K562 (cell line): ENCODE measurements around the gene GLT8D2. TPM values are rescaled to one million over a fixed set of nuclear protein-coding genes. Genes with fewer than 3 reads are reported as not detected.
A peak's percentile ranks its signal among the peaks of the same experiment; 100 is the strongest.

Experiments used
- HEY1 ChIP-seq: fragments of 250-450 bp; sonication (Bioruptor Pico); IDR thresholded peaks from 2 replicates; pipeline ENCODE4 v1.5.0; 2020; ENCODE audit warnings: mild to moderate bottlenecking, moderate library complexity, borderline replicate concordance
- HOMEZ ChIP-seq: fragments of 250-450 bp; sonication (Bioruptor Pico); IDR thresholded peaks from 2 replicates; pipeline ENCODE4 v1.4.0; 2020; ENCODE audit warnings: mild to moderate bottlenecking, moderate library complexity
- MCM3 ChIP-seq: fragments of 450-650 bp; IDR thresholded peaks from 2 replicates; pipeline ENCODE4 v1.6.1; 2016
- MTF1 ChIP-seq: fragments of 250-450 bp; sonication (Bioruptor Pico); IDR thresholded peaks from 2 replicates; pipeline ENCODE4 v1.9.0; 2021; ENCODE audit warnings: moderate library complexity, mild to moderate bottlenecking, inconsistent platforms, borderline replicate concordance
- MYNN ChIP-seq, 2 experiments: sonication (generic); formaldehyde crosslinking in 1 of 2; IDR thresholded peaks; 2 replicates each; pipeline versions ENCODE4 v1.5.0 to v1.6.1; 2016 to 2020; ENCODE audit warnings: antibody characterized with exemption in 1 of 2, missing genetic modification reagents in 1 of 2
- NFE2 ChIP-seq: IDR thresholded peaks from 2 replicates; pipeline ENCODE4 v1.6.1; 2014; ENCODE audit warnings: antibody characterized with exemption, low read depth
- SETDB1 ChIP-seq: IDR thresholded peaks from one replicate; pipeline ENCODE4 v1.6.1; 2012; ENCODE audit warnings: low read length, control low read depth, inconsistent platforms
- SMC3 ChIP-seq: conservative IDR thresholded peaks from 2 replicates; pipeline ENCODE4 v1.6.1; 2011; ENCODE audit warnings: low read depth, low read length, improper control_type of control experiment; ENCODE audit not compliant: insufficient read depth
- SP1 ChIP-seq: sonication (generic); formaldehyde crosslinking; IDR thresholded peaks from 2 replicates; pipeline ENCODE4 v1.8.1; 2022; ENCODE audit warnings: mild to moderate bottlenecking, missing genetic modification reagents
- ZBTB11 ChIP-seq, 3 experiments: fragments of 200-800 bp in 1 of 3; fragments of 250-450 bp in 1 of 3; fragments of 450-650 bp in 1 of 3; sonication (Bioruptor Pico) in 1 of 3; sonication (Bioruptor generic) in 1 of 3; formaldehyde crosslinking in 1 of 3; IDR thresholded peaks; 2 replicates each; pipeline versions ENCODE4 v1.6.1 to v1.8.0; 2016 to 2022; ENCODE audit warnings: mild to moderate bottlenecking in 2 of 3, missing genetic modification characterization in 2 of 3, missing compliant biosample characterization in 1 of 3, moderate library complexity in 1 of 3
- ZC3H8 ChIP-seq: fragments of 450-650 bp; IDR thresholded peaks from 2 replicates; pipeline ENCODE4 v1.6.1; 2017
- ZNF41 ChIP-seq: fragments of 250-450 bp; sonication (Bioruptor Pico); conservative IDR thresholded peaks from 2 replicates; pipeline ENCODE4 v1.4.0; 2020; ENCODE audit warnings: mild to moderate bottlenecking
- ZNF449 ChIP-seq: fragments of 250-450 bp; sonication (Bioruptor Pico); IDR thresholded peaks from 2 replicates; pipeline ENCODE4 v1.8.0; 2022; ENCODE audit warnings: moderate library complexity, mild to moderate bottlenecking, inconsistent platforms
- polyA plus RNA-seq, 8 experiments: library from polyadenylated mRNA; depleted of rRNA in 4 of 8; stranded (reverse) in 5 of 8; unstranded in 3 of 8; fragments of >200 nt; fragmentation: Nextera tagmentation in 2 of 8; fragmentation: Illumina TruSeq in 1 of 8; extraction: Ambion mirVana in 2 of 8; extraction: Trizol in 1 of 8; gene quantifications; 2 replicates each; pipeline versions ENCODE4 v1.2.1 to v1.2.3, GENCODE V29; 2011 to 2014; ENCODE audit warnings: inconsistent platforms in 1 of 8, missing spikeins in 1 of 8
- total RNA-seq, 7 experiments: library from RNA; depleted of rRNA in 6 of 7; stranded (reverse); fragments of >200 nt in 6 of 7; fragmentation: Illumina TruSeq in 2 of 7; extraction: Trizol in 2 of 7; gene quantifications; 2 replicates each; pipeline versions ENCODE4 v1.2.1 to v1.2.3, GENCODE V29; 2011 to 2021; ENCODE audit warnings: low replicate concordance in 1 of 7
- TF ChIP-seq, protein P1 (sequence below), 2 experiments: fragments of 450-650 bp in 1 of 2; IDR thresholded peaks; 2 replicates each; pipeline ENCODE4 v1.6.1; 2011 to 2017; ENCODE audit warnings: low read depth in 2 of 2, antibody characterized with exemption in 1 of 2, borderline replicate concordance in 1 of 2, low read length in 1 of 2, mild to moderate bottlenecking in 1 of 2, mixed read lengths in 1 of 2; ENCODE audit not compliant: control insufficient read depth in 1 of 2

GLT8D2 gene
- total and polyA plus RNA-seq, 9 of the 15 experiments (the other 6 are each of a cell fraction or from before 2014, with no cell fraction given) = 0.18 to 0.27 (median 0.18) TPM; not detected in 6

GRCh38 chr12:103965590-103966504 is 84.1 kb downstream of the GLT8D2 start, which contains the start of gene TDG (continued):
- TF ChIP-seq ZNF449 = no peak
- TF ChIP-seq, protein P1, sequence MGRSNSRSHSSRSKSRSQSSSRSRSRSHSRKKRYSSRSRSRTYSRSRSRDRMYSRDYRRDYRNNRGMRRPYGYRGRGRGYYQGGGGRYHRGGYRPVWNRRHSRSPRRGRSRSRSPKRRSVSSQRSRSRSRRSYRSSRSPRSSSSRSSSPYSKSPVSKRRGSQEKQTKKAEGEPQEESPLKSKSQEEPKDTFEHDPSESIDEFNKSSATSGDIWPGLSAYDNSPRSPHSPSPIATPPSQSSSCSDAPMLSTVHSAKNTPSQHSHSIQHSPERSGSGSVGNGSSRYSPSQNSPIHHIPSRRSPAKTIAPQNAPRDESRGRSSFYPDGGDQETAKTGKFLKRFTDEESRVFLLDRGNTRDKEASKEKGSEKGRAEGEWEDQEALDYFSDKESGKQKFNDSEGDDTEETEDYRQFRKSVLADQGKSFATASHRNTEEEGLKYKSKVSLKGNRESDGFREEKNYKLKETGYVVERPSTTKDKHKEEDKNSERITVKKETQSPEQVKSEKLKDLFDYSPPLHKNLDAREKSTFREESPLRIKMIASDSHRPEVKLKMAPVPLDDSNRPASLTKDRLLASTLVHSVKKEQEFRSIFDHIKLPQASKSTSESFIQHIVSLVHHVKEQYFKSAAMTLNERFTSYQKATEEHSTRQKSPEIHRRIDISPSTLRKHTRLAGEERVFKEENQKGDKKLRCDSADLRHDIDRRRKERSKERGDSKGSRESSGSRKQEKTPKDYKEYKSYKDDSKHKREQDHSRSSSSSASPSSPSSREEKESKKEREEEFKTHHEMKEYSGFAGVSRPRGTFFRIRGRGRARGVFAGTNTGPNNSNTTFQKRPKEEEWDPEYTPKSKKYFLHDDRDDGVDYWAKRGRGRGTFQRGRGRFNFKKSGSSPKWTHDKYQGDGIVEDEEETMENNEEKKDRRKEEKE (IDR thresholded peaks at IDR 0.05; ENCODE audit: borderline replicate concordance in 1 of 2, control insufficient read depth in 1 of 2, low read depth in 2 of 2, low read length in 1 of 2) = no peak
- no peak for TF ChIP-seq ZNF41 (CRISPR knock-in tag)
- TF ChIP-seq SETDB1 = no peak
- TF ChIP-seq ZBTB11 (CRISPR knock-in tag; IDR thresholded peaks at IDR 0.05) = peak; percentile 91 to 99 (median 97)
- TF ChIP-seq MCM3 = no peak
- no peak for TF ChIP-seq HOMEZ (CRISPR knock-in tag)
- no peak for TF ChIP-seq SMC3
- peak; percentile 76; the same call in 1 of the 2 replicates for TF ChIP-seq MYNN (IDR thresholded peaks at IDR 0.05)
- no peak for TF ChIP-seq MYNN (CRISPR knock-in tag; IDR thresholded peaks at IDR 0.05)
- TF ChIP-seq MTF1 (CRISPR knock-in tag) = no peak
- no peak for TF ChIP-seq HEY1 (CRISPR knock-in tag)
- TF ChIP-seq ZC3H8 = no peak
- 0 out of 2 replicates have a peak, but pooled peaks have one; percentile 17 for TF ChIP-seq NFE2
- TF ChIP-seq SP1 (CRISPR knock-in tag) = peak; percentile 77; the same call in 1 of the 2 replicates
